Neural cell (in vitro differentiated cells): ENCODE measurements around the gene P4HTM.

ENCODE experiments used
- CTCF ChIP-seq: fragments of 450-650 bp; IDR thresholded peaks from 2 replicates; pipeline ENCODE4 v1.5.1; 2014; ENCODE audit warnings: antibody characterized with exemption, mild to moderate bottlenecking, moderate library complexity; ENCODE audit not compliant: poor library complexity, severe bottlenecking
- EP300 ChIP-seq: fragments of 450-650 bp; conservative IDR thresholded peaks from 2 replicates; pipeline ENCODE4 v1.6.1; 2014; ENCODE audit warnings: antibody characterized with exemption, mild to moderate bottlenecking, moderate library complexity; ENCODE audit not compliant: poor library complexity, severe bottlenecking
- EZH2 ChIP-seq: fragments of 200-600, 300-800 bp; shearing (Covaris generic), sonication (generic); IDR thresholded peaks from 2 replicates; pipeline ENCODE4 v1.6.1; 2014; ENCODE audit warnings: antibody characterized with exemption, low read length, borderline replicate concordance, mild to moderate bottlenecking; ENCODE audit not compliant: insufficient read depth, poor library complexity, severe bottlenecking
- MXI1 ChIP-seq: fragments of 450-650 bp; conservative IDR thresholded peaks from 2 replicates; pipeline ENCODE4 v1.6.1; 2014; ENCODE audit warnings: antibody characterized with exemption, mild to moderate bottlenecking; ENCODE audit not compliant: poor library complexity, severe bottlenecking
- POLR2AphosphoS5 ChIP-seq: IDR thresholded peaks from 2 replicates; pipeline ENCODE4 v1.6.1; 2012
- RAD21 ChIP-seq: fragments of 450-650 bp; conservative IDR thresholded peaks from 2 replicates; pipeline ENCODE4 v1.6.1; 2014; ENCODE audit warnings: antibody characterized with exemption, mild to moderate bottlenecking, moderate library complexity
- REST ChIP-seq: IDR thresholded peaks from 2 replicates; pipeline ENCODE4 v1.6.1; 2012; ENCODE audit warnings: borderline replicate concordance
- SMC3 ChIP-seq: fragments of 450-650 bp; conservative IDR thresholded peaks from 2 replicates; pipeline ENCODE4 v1.6.1; 2014; ENCODE audit warnings: antibody characterized with exemption, mild to moderate bottlenecking, moderate library complexity; ENCODE audit not compliant: poor library complexity
- TAF1 ChIP-seq: IDR thresholded peaks from 2 replicates; pipeline ENCODE4 v1.6.1; 2012; ENCODE audit warnings: low read depth

GRCh38 chr3:48945891-48946549, 44.0 kb upstream of the P4HTM start:
- TF ChIP-seq CTCF, result no peak
- TF ChIP-seq SMC3, result no peak
- TF ChIP-seq TAF1, result no peak
- TF ChIP-seq EP300, result no peak
- no peak for TF ChIP-seq EZH2
- TF ChIP-seq REST, result no peak
- no peak for TF ChIP-seq POLR2AphosphoS5
- TF ChIP-seq MXI1, result no peak
- TF ChIP-seq RAD21, result no peak
